HEK293T (cell line): Measurements from ENCODE around the gene ENTPD1.

Source experiments
- CTBP1 ChIP-seq: fragments of 450-650 bp; IDR thresholded peaks from 2 replicates; pipeline ENCODE4 v1.6.1; 2016; ENCODE audit warnings: borderline replicate concordance
- L3MBTL2 ChIP-seq: fragments of 450-650 bp; conservative IDR thresholded peaks from 2 replicates; pipeline ENCODE4 v1.6.1; 2016; ENCODE audit warnings: mild to moderate bottlenecking
- TF ChIP-seq, protein P1 (sequence below): fragments of 450-650 bp; IDR thresholded peaks from 2 replicates; pipeline ENCODE4 v1.6.1; 2016

- TF ChIP-seq L3MBTL2 (no peak), CTBP1 (no peak)
- TF ChIP-seq, protein P1, sequence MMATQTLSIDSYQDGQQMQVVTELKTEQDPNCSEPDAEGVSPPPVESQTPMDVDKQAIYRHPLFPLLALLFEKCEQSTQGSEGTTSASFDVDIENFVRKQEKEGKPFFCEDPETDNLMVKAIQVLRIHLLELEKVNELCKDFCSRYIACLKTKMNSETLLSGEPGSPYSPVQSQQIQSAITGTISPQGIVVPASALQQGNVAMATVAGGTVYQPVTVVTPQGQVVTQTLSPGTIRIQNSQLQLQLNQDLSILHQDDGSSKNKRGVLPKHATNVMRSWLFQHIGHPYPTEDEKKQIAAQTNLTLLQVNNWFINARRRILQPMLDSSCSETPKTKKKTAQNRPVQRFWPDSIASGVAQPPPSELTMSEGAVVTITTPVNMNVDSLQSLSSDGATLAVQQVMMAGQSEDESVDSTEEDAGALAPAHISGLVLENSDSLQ: no peak
These were observed 53.6 kb downstream of the ENTPD1 start for GRCh38 chr10:95809370-95810197.
